CD4-positive, alpha-beta T cell treated with Interleukin-17A for 1 hour (primary cell): ENCODE results near the gene PMP22.
"Not testable (repeated sequence)": the region's sequence is repeated elsewhere in the genome, so short reads cannot be mapped to it uniquely, and the experiment has no call there.

ENCODE experiments used
- DNase-seq: peaks from one replicate; pipeline ENCODE4 v3.0.0-alpha.2; 2020

Gene PMP22

DNA sequence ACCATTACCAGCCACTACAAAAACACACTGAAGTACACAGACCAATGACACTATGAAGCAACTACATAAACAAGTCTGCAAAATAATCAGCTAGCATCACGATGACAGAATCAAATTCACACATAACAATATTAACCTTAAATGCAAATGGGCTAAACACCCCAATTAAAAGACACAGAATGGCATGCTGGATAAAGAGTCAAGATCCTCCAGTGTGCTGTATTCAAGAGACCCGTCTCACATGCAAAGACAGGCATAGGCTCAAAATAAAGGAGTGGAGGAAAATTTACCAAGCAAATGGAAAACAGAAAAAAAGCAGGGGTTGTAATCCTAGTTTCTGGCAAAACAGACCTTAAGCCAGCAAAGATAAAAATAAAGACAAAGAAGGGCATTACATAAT, 64.6 kb downstream of the PMP22 start:
- DNase-seq = not testable (repeated sequence)

DNA sequence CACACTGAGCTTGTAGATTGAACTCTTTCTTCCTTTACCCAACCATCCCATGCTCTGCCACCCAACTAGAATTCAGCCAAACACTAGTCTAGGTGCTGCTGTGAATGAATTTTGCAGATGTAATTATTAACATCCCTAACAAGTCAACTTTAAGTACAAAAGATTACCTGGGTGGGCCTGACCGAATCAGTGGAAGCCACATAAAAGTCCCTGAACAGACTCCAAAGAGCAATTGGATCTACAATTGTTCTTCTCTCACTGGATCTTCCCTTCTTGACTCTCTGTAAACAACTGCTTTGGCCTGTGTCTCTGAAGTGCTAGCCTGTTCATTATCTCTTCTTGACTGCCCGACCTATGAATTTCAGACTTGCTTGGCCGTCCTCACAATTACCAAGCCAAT, 67.9 kb downstream of the PMP22 start:
- DNase-seq = no peak

DNA sequence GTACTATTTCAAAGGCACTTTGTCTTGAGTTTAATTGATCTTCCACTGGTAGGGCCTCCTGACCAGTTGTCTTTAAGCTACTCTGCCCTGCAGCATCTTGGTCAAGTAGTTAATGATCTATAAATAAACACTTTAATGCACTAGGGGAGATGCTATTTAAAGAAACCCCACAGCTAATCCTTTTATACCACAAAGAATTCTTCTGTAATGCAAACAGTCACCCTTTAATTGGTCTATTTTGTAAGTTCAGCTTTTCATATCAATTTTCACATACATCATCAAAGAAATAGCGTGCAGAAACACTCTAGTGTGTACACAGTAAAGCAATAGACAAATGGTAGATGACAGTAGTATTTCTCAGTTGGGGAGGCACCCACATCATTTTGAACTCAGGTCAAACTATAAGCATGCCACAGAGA, 70.3 kb downstream of the PMP22 start:
- no peak for DNase-seq

DNA sequence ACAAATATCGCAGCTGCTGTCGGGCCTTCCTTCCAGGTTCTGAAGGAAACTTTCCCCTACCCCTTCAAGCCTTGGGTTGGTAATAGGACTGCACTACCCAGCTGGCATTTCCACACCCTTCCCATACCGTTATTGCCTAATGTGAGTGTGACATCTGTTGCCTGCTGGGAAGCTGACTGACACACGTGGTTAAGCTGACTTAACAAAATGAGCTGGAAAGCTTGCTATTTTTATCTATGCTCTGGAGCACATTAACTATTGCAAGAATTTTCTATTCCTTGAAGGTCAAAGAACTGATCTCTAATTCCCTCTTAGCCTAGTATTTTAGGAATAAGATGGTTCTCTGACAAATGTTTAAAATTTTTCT, 79.5 kb downstream of the PMP22 start:
- no peak for DNase-seq

DNA sequence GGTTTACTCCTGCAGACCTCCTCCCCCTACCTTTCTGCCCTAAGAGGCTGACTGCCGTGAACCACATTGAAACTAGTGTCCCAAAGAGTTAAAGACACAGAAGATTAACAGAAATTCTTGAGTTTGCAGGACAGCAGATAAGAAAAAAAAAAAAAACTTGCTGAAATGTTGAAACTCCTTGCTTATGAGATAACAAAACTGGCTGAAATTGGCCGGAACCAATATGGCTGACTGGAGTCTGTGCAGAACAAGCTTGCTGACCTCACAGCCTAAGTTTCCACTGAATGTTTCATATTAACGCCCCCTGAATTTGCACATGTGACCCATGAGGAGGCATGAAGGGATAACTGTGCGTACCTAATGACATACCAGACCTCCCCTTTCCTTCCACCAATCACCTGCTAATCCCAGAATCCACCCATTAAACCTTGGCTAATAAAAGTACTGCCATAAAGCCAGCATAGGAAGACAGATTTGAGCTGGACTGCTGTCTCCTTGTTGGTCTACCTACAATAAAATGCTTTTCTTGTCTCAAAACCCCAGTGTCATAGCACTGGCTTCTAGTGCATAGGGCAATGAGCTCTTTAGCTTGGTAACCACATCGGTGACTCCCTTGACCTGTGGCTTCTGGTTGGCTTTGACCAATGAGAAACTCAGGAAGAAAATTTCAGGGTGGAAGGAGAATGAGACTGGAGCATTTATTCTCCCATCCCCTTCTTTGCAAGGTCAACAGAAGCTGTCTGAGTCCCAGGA, 80.1 kb downstream of the PMP22 start:
- DNase-seq = no peak

DNA sequence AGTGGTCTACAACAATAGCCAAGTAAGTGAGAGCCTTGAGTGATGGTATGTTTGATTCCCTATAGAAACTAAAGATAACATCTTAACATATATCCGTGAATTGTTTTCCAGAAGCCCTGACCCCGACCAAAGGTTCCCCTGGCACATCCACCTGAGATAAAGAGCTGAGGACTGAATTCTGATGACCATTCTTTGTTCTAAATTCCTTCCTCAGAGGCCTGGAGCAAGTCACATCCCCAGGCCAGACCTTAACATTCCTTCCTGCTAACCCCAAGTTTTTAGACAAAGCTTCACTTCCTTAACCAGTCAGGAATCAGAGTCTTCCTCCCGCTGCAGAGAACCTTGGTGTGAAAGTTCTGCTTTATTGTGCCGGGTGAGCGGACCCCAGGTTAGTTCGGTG, 83.3 kb downstream of the PMP22 start:
- no peak for DNase-seq

DNA sequence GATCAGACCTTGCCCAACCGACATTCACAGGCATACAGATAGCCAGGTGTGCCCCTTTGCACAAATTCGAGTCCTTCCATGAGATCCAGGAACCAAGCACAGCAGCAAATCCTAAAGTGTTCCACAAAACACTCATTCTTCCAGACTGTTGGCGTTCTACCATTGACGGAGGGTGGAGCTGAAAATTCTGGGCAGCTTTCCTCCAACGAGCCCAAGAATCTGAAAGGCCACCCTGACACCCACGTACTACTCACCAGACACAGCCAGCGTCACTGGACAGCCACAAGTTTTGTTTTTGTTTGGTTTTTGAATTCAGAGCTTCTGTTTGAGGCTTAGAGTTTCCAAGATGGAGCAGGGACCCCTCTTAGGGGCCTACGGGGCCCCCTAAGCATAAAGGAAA, 83.8 kb downstream of the PMP22 start:
- no peak for DNase-seq

DNA sequence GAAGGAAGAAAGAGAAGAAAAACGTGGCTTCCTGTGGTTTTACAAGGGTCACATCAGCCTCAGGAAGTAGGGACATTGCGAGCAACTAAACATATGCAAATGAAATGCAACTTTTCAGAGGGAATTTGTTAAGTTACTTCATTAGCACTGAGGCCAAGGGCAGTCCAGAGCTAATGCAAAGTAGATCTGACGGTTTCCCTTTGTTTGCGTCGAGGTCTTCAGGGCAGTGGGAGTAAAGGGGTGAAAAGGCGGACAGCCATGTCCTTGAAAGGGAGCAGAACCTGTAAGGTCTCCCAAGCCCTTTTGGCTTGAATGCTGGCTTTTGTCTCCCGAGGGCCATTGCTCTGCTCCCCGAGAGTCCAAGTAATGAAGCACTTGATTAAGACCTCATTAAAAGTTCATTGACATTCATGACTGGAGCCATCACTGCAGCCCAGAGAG, 85.0 kb downstream of the PMP22 start:
- no peak for DNase-seq
